ENCODE data around the gene MIDN. TPM values are rescaled to one million over a fixed set of nuclear protein-coding genes. Genes with fewer than 3 reads are reported as not detected.

The MIDN gene
- total and polyA plus RNA-seq, 2 donors (not counting 3 experiments of a cell fraction or from before 2014, with no cell fraction given): 20.0 to 85.9 TPM

- H4K20me1 ChIP-seq (replicated peaks; ENCODE audit: control insufficient read depth, extremely low read depth, insufficient read depth, low read length): no peaks in the 10 kb centered on the region
- no peak overlapping the region for H3K4me3 ChIP-seq (replicated peaks in 1 of 3; ENCODE audit: insufficient read depth in 1 of 3, low read depth in 1 of 3, low read length in 3 of 3)
- no peak overlapping the region for H3K27ac ChIP-seq (ENCODE audit: insufficient read depth, low read depth, low read length)
- no peaks in the 10 kb centered on the region for H3K9me1 ChIP-seq (replicated peaks; ENCODE audit: control insufficient read depth, extremely low read depth, insufficient read depth, low read length)
- H3K9me3 ChIP-seq (replicated peaks; ENCODE audit: control insufficient read depth, insufficient read depth, low read length): no peaks in the 10 kb centered on the region
- ChIA-PET CTCF (interaction anchor here (2.1 to 2.3 kb wide), 2 partner anchors 27 to 104 kb away, joined by 8 to 11 read pairs; no protein-coding TSS in a partner anchor), POLR2A (no interaction called here)
- no peak overlapping the region for H3K9ac ChIP-seq (replicated peaks; ENCODE audit: extremely low read depth, insufficient read depth, low read length)
- H3K36me3 ChIP-seq (ENCODE audit: control insufficient read depth in 2 of 2, extremely low read depth in 1 of 2, insufficient read depth in 2 of 2, low read length in 2 of 2): peaks cover 0 to 6% of the 10 kb centered on the region in 2 experiments
- FAIRE-seq: no peak
- intact Hi-C loops (cut with micrococcal nuclease): no loop called here
- DNase-seq (ENCODE audit: low read depth, low spot score): no peak
- H3K4me1 ChIP-seq (ENCODE audit: control insufficient read depth, extremely low read depth, insufficient read depth, low read length): peaks cover 28% of the 10 kb centered on the region
- peaks cover 52% of the 10 kb centered on the region for H3K79me2 ChIP-seq (ENCODE audit: control insufficient read depth, insufficient read depth, low read length)
- H2AFZ ChIP-seq (ENCODE audit: low read depth, low read length): no peak overlapping the region
- dilution Hi-C loops (cut with MboI; ENCODE audit: extremely low pct_ligation_motif_present, low sequenced_read_pairs): no loop called here
- BruUV-seq (replicated peaks): no TSS peak
- H3K27me3 ChIP-seq (ENCODE audit: control insufficient read depth in 2 of 2, insufficient read depth in 2 of 2, low read length in 2 of 2): no peaks in the 10 kb centered on the region
- H3K4me2 ChIP-seq (ENCODE audit: insufficient read depth, low read length): no peak overlapping the region
- TF ChIP-seq MAX (IDR thresholded peaks at IDR 0.05; ENCODE audit: insufficient read depth, insufficient read length): no peak
- no peak for TF ChIP-seq EZH2 (IDR thresholded peaks at IDR 0.05; ENCODE audit: borderline replicate concordance, low read depth, low read length, severe bottlenecking)
- no peak for TF ChIP-seq GATA2 (IDR thresholded peaks at IDR 0.05; ENCODE audit: insufficient read depth, insufficient read length, low read depth, low read length)
- no peak for TF ChIP-seq POLR2AphosphoS5 (IDR thresholded peaks at IDR 0.05; ENCODE audit: insufficient read depth, low read depth, low read length)
- TF ChIP-seq JUN (IDR thresholded peaks at IDR 0.05; ENCODE audit: borderline replicate concordance, insufficient read depth, insufficient read length, low read depth): no peak
- TF ChIP-seq MYC (IDR thresholded peaks at IDR 0.05; ENCODE audit: low read depth, low read length): no peak
- no peak for TF ChIP-seq POLR2A (IDR thresholded peaks at IDR 0.05; ENCODE audit: low read depth, low read length)
- no peak for TF ChIP-seq CTCF (IDR thresholded peaks at IDR 0.05; ENCODE audit: extremely low read depth in 1 of 2, insufficient read depth in 1 of 2, low read depth in 1 of 2, low read length in 2 of 2)
- no peak for TF ChIP-seq FOS (IDR thresholded peaks at IDR 0.05; ENCODE audit: borderline replicate concordance, insufficient read depth, low read length)
Observed at GRCh38 chr19:1217366-1217765, 31.0 kb upstream of the MIDN start.

Measured in endothelial cell of umbilical vein (primary cell).